Measurements from ENCODE around the gene EIF4G3. TPM values are rescaled to one million over a fixed set of nuclear protein-coding genes. Genes with fewer than 3 reads are reported as not detected.

The EIF4G3 gene
- total and polyA plus RNA-seq, 2 of the 8 experiments (the other 6 are each of a cell fraction or from before 2014, with no cell fraction given), result 47.5 to 66.6 TPM

DNA sequence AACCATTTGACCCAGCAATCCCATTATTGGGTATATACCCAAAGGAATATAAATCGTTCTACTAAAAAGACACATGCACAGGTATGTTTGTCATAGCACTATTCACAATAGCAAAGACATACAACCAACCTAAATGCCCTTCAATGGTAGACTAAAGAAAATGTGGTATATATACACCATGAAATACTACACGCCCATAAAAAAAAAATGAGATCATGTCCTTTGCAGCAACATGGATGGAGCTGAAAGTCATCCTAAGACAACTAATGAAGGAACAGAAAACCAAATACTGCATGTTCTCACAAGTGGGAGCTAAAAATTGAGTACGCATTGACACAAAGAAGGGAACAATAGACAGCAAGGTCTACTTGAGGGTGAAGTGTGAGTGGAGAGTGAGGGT lies 72.0 kb downstream of the EIF4G3 start:
- H2BK120ac ChIP-seq (replicated peaks; ENCODE audit: low read depth, low read length), result no peak overlapping the region
- H2BK15ac ChIP-seq (ENCODE audit: low read length), result no peak overlapping the region
- H3K4me1 ChIP-seq (replicated peaks in 1 of 4; ENCODE audit: control insufficient read depth in 3 of 4, insufficient read depth in 4 of 4, low read length in 3 of 4), result peaks cover 0 to 9% (median 5%) of the 10 kb centered on the region in 4 experiments; a peak in 4 of 7 replicates
- peaks cover 3% of the 10 kb centered on the region for H3K79me1 ChIP-seq (ENCODE audit: low read depth, low read length)
- DNase-seq (ENCODE audit: low read depth in 1 of 2, low spot score in 2 of 2) (no peak), FAIRE-seq (no peak)
- H3K14ac ChIP-seq (ENCODE audit: insufficient read length), result no peak overlapping the region
- no peak overlapping the region for H3K4me2 ChIP-seq (ENCODE audit: insufficient read depth in 1 of 2, low read depth in 2 of 2, low read length in 2 of 2)
- no peak overlapping the region for H3K18ac ChIP-seq (ENCODE audit: extremely low read depth, low read length)
- no peak overlapping the region for H3K9ac ChIP-seq (replicated peaks in 1 of 4; ENCODE audit: extremely low read depth in 1 of 4, low read depth in 3 of 4, low read length in 3 of 4)
- peaks cover 0 to 7% (median 0%) of the 10 kb centered on the region in 4 experiments; a peak in 1 of 8 replicates for H3K36me3 ChIP-seq (ENCODE audit: control insufficient read depth in 2 of 4, insufficient read depth in 4 of 4, low read length in 3 of 4)
- no peak overlapping the region for H4K8ac ChIP-seq (ENCODE audit: extremely low read depth, insufficient read depth, low read length)
- H2BK5ac ChIP-seq (ENCODE audit: low read depth, low read length), result no peak overlapping the region
- no peak overlapping the region for H3K56ac ChIP-seq (replicated peaks; ENCODE audit: insufficient read length, low read depth, low read length)
- H2AK5ac ChIP-seq (ENCODE audit: low read depth, low read length), result no peak overlapping the region
- CTCF ChIA-PET (ENCODE audit: partially characterized antibody), result interaction anchor here (0.6 to 1.7 kb wide), 2 partner anchors 10 to 29 kb away, joined by 3 read pairs; no protein-coding TSS in a partner anchor
- no peak overlapping the region for H3K23ac ChIP-seq (ENCODE audit: insufficient read length)
- peaks cover 0 to 2% of the 10 kb centered on the region in 2 experiments for H4K20me1 ChIP-seq (replicated peaks in 1 of 2; ENCODE audit: control insufficient read depth in 1 of 2, insufficient read depth in 2 of 2, low read length in 2 of 2)
- no peak overlapping the region for H3K27ac ChIP-seq (ENCODE audit: low read depth, low read length)
- H3K4ac ChIP-seq (replicated peaks; ENCODE audit: insufficient read length, low read depth, low read length), result no peak overlapping the region
- H3K79me2 ChIP-seq (ENCODE audit: control insufficient read depth in 1 of 2, insufficient read depth in 2 of 2, low read length in 2 of 2), result peaks cover 0 to 26% of the 10 kb centered on the region in 2 experiments; a peak in 2 of 4 replicates
- H4K5ac ChIP-seq (ENCODE audit: insufficient read length, low read depth, low read length), result no peak overlapping the region
- H3K4me3 ChIP-seq (ENCODE audit: extremely low read depth in 1 of 4, insufficient read depth in 2 of 4, low read depth in 3 of 4, low read length in 4 of 4), result no peak overlapping the region
- no peak overlapping the region for H2AFZ ChIP-seq (ENCODE audit: low read length)
- no peaks in the 10 kb centered on the region for H3K27me3 ChIP-seq (replicated peaks in 1 of 4; ENCODE audit: control insufficient read depth in 3 of 4, extremely low read depth in 1 of 4, insufficient read depth in 3 of 4, low read length in 3 of 4)
- no peaks in the 10 kb centered on the region for H3K9me3 ChIP-seq (ENCODE audit: insufficient read depth in 2 of 2, low read depth in 1 of 2, low read length in 1 of 2)
- 95% methylated on average over 3 of the region's 3 CpGs; no CpG with 5 or more reads in 1 of the 2 experiments for WGBS, 2 experiments (ENCODE audit: extremely low coverage in 1 of 2, insufficient coverage in 1 of 2, insufficient read length in 1 of 2, insufficient replicate concordance in 2 of 2, low coverage in 1 of 2, low lambda C conversion rate in 2 of 2, missing lambda C conversion rate in 1 of 2)
- no peak overlapping the region for H2BK12ac ChIP-seq (ENCODE audit: low read depth, low read length)
- no peak overlapping the region for H2BK20ac ChIP-seq (ENCODE audit: low read length)
- no peak overlapping the region for H4K91ac ChIP-seq (replicated peaks; ENCODE audit: insufficient read length, low read length)
- POLR2A ChIA-PET (ENCODE audit: partially characterized antibody), result no interaction called here
- H3K23me2 ChIP-seq (ENCODE audit: low read depth, low read length), result 0 out of 2 replicates have a peak, but pooled peaks cover 2% of the 10 kb centered on the region
- TF ChIP-seq SIRT6 (IDR thresholded peaks at IDR 0.05; ENCODE audit: low read length) (no peak), RXRA (IDR thresholded peaks at IDR 0.05; ENCODE audit: insufficient read depth, low read depth, low read length) (no peak), SP4 (IDR thresholded peaks at IDR 0.05; ENCODE audit: low read length) (no peak), KDM4A (IDR thresholded peaks at IDR 0.05; ENCODE audit: low read depth, low read length, severe bottlenecking) (no peak), NANOG (IDR thresholded peaks at IDR 0.05; ENCODE audit: insufficient read depth, low read depth, low read length, poor library complexity, severe bottlenecking) (no peak), JUND (IDR thresholded peaks at IDR 0.05; ENCODE audit: low read length) (no peak), SUZ12 (IDR thresholded peaks at IDR 0.05; ENCODE audit: low read length) (no peak), CEBPB (IDR thresholded peaks at IDR 0.05; ENCODE audit: low read depth, low read length) (no peak), POLR2AphosphoS5 (IDR thresholded peaks at IDR 0.05; ENCODE audit: low read depth, low read length) (no peak), RAD21 (IDR thresholded peaks at IDR 0.05 in 1 of 2, conservative IDR thresholded peaks at IDR 0.05 in 1 of 2; ENCODE audit: low read depth in 2 of 2, low read length in 2 of 2) (no peak), GTF2F1 (IDR thresholded peaks at IDR 0.05; ENCODE audit: borderline replicate concordance, low read depth, low read length) (no peak)
- TF ChIP-seq, protein P1, sequence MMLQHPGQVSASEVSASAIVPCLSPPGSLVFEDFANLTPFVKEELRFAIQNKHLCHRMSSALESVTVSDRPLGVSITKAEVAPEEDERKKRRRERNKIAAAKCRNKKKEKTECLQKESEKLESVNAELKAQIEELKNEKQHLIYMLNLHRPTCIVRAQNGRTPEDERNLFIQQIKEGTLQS (IDR thresholded peaks at IDR 0.05; ENCODE audit: insufficient read depth, low read depth, low read length), result no peak
